Measurements from ENCODE around the gene OCIAD1.

GRCh38 chr4:48908687-48909086, 77.8 kb downstream of the OCIAD1 start:
- TF ChIP-seq CTCF (conservative IDR thresholded peaks at IDR 0.05) (no peak), EZH2 (IDR thresholded peaks at IDR 0.05; ENCODE audit: low read depth) (no peak)
